Panc1 (cell line): Measurements from ENCODE around the gene MISP3. TPM values are rescaled to one million over a fixed set of nuclear protein-coding genes. Genes with fewer than 3 reads are reported as not detected.

Experiments used
- ATAC-seq: fragments of 200-7000 bp; cut with Tn5 transposase; 2 replicates; pipeline ENCODE4 v1.9.1; 2020; ENCODE audit warnings: mild to moderate bottlenecking, moderate library complexity
- BruUV-seq: library from RNA; stranded (reverse); fragments of 400-500 nt; replicated peaks from 2 replicates; lab custom pipeline; 2021; lab: Mats Ljungman, UMichigan
- CTCF ChIA-PET: fragments of 300-600 bp; sonication (Branson Sonifier 250); formaldehyde crosslinking; loops from one replicate; lab custom pipeline; 2022; ENCODE audit warnings: antibody characterized with exemption; lab: Charles Lee
- POLR2A ChIA-PET: fragments of 300-600 bp; sonication (Branson Sonifier 250); formaldehyde crosslinking; loops from one replicate; lab custom pipeline; 2022; ENCODE audit warnings: antibody characterized with exemption; lab: Charles Lee
- DNase-seq: peaks from one replicate; pipeline ENCODE4 v3.0.0-alpha.2; 2010; ENCODE audit warnings: low read depth, low spot score
- H3K27ac ChIP-seq: 2 replicates; pipeline ENCODE4 v1.5.1; 2011; ENCODE audit warnings: mild to moderate bottlenecking, low read length, inconsistent platforms
- H3K27me3 ChIP-seq: fragments of 200-500 bp; sonication (Bioruptor generic); 2 replicates; pipeline ENCODE4 v1.6.0; 2014; ENCODE audit warnings: low read length, inconsistent platforms; ENCODE audit not compliant: control insufficient read depth, insufficient read depth
- H3K36me3 ChIP-seq: fragments of 200-500 bp; sonication (Bioruptor generic); 2 replicates; pipeline ENCODE4 v1.5.1; 2014; ENCODE audit warnings: inconsistent platforms, mild to moderate bottlenecking, low read length, moderate library complexity; ENCODE audit not compliant: control insufficient read depth, insufficient read depth
- H3K4me1 ChIP-seq: 2 replicates; pipeline ENCODE4 v1.5.1; 2011; ENCODE audit warnings: inconsistent platforms, mild to moderate bottlenecking, low read length, moderate library complexity; ENCODE audit not compliant: control insufficient read depth, insufficient read depth
- H3K4me3 ChIP-seq, 2 experiments: 2 replicates each; pipeline ENCODE4 v1.5.1; 2011 to 2012; ENCODE audit warnings: low read depth in 2 of 2, low read length in 2 of 2, mild to moderate bottlenecking in 2 of 2, inconsistent platforms in 1 of 2, moderate library complexity in 1 of 2
- H3K9me3 ChIP-seq: fragments of 200-500 bp; sonication (Bioruptor generic); 2 replicates; pipeline ENCODE4 v1.5.1; 2014; ENCODE audit warnings: low read depth, mild to moderate bottlenecking, inconsistent platforms, low read length, moderate library complexity; ENCODE audit not compliant: control insufficient read depth, insufficient read depth
- CTCF ChIP-seq: fragments of 450-650 bp; IDR thresholded peaks from 2 replicates; pipeline ENCODE4 v1.5.1; 2017; ENCODE audit warnings: mild to moderate bottlenecking
- POLR2AphosphoS5 ChIP-seq: IDR thresholded peaks from 2 replicates; pipeline ENCODE4 v1.6.1; 2012; ENCODE audit warnings: mild to moderate bottlenecking, low read depth, low read length, moderate library complexity
- SIN3A ChIP-seq: IDR thresholded peaks from 2 replicates; pipeline ENCODE4 v1.6.1; 2012; ENCODE audit warnings: low read depth, mild to moderate bottlenecking, low read length, moderate library complexity, borderline replicate concordance; ENCODE audit not compliant: insufficient read depth
- TCF7L2 ChIP-seq: IDR thresholded peaks from 2 replicates; pipeline ENCODE4 v1.6.1; 2011; ENCODE audit warnings: mild to moderate bottlenecking, low read depth, low read length, inconsistent platforms
- in situ Hi-C: cut with HindIII; loops from 2 replicates; pipeline ENCODE4 v1.10.0; 2016; ENCODE audit warnings: low sequenced_read_pairs, low pct_unique_long_range_greater_than_20kb
- intact Hi-C: fragments of 100-400 bp; cut with micrococcal nuclease; formaldehyde crosslinking; loops from one replicate; pipeline ENCODE4 v1.10.0; 2022; ENCODE audit not compliant: unreplicated experiment
- total RNA-seq: library from RNA; stranded (reverse); gene quantifications from one replicate; pipeline ENCODE4 v1.2.1, GENCODE V29; 2021; ENCODE audit not compliant: unreplicated experiment
- TF ChIP-seq, protein P1 (sequence below), 2 experiments: IDR thresholded peaks; 2 replicates each; pipeline ENCODE4 v1.6.1; 2011 to 2012; ENCODE audit warnings: low read depth in 2 of 2, control low read depth in 1 of 2, low read length in 1 of 2, mild to moderate bottlenecking in 1 of 2, moderate library complexity in 1 of 2; ENCODE audit not compliant: insufficient read depth in 1 of 2

The MISP3 gene
- total RNA-seq, 1 experiment from 2014 or later, result 1.5 TPM

DNA sequence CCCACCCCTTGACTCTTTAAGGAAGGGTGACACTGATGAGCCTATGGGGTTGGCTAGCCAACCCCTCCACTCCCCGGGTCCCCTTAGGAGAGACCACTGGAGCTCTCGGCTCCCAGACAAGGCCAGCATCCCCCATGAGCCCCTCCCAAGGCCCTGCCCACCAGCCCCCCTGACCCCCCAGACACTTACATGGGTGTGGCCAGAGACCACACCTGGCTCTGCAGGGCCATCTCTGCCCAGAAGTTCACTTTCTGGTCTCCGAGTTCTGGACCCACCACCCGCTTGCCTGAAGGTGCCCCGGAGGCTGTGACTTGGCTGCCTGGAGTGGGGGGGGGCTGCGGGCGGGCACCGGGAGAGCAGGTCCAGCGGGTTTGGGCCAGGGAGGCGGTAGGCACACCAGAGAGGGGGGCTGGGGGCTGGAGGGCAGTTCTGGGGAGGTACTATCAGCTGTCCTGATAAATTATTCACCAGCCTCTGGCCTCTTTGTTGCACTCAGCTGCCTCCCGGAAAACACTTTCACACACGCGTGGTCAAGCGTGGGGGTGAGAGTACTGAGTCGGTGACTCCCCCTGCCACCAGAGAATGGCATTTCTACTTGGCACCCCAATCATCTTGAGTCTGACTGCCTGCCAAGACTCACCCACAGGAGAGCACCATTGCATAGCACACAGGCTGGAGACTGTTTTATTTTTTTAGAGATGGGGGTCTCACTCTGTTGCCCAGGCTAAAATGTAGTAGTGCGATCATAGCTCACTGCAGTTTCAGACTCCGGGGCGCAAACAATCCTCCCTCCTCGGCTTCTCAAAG is 10.6 kb upstream of the MISP3 start, which contains the start of gene PALM3:
Gene PALM3, minus strand, starts transcription at position 326 of the 807 bp plus-strand sequence. Its CDS starts 96 bp downstream, at position 230.
- ATAC-seq, result no peak
- in situ Hi-C loops, result no loop called here
- CTCF ChIA-PET, result interaction anchor here (0.6 kb wide), 1 partner anchor 15 kb away, joined by 4 read pairs; no protein-coding TSS in a partner anchor

GRCh38 chr19:14062558-14062855 is 10.1 kb upstream of the MISP3 start:
- Histone ChIP-seq H3K36me3 (no peaks in the 10 kb centered on the region), H3K4me3 (no peak overlapping the region), H3K27me3 (no peaks in the 10 kb centered on the region), H3K27ac (no peak overlapping the region), H3K4me1 (peaks cover 5% of the 10 kb centered on the region; the same call in 1 of the 2 replicates), H3K9me3 (no peaks in the 10 kb centered on the region)
- intact Hi-C loops, result no loop called here
- TF ChIP-seq TCF7L2 (no peak), SIN3A (no peak), POLR2AphosphoS5 (no peak), CTCF (no peak)
- TF ChIP-seq, protein P1, sequence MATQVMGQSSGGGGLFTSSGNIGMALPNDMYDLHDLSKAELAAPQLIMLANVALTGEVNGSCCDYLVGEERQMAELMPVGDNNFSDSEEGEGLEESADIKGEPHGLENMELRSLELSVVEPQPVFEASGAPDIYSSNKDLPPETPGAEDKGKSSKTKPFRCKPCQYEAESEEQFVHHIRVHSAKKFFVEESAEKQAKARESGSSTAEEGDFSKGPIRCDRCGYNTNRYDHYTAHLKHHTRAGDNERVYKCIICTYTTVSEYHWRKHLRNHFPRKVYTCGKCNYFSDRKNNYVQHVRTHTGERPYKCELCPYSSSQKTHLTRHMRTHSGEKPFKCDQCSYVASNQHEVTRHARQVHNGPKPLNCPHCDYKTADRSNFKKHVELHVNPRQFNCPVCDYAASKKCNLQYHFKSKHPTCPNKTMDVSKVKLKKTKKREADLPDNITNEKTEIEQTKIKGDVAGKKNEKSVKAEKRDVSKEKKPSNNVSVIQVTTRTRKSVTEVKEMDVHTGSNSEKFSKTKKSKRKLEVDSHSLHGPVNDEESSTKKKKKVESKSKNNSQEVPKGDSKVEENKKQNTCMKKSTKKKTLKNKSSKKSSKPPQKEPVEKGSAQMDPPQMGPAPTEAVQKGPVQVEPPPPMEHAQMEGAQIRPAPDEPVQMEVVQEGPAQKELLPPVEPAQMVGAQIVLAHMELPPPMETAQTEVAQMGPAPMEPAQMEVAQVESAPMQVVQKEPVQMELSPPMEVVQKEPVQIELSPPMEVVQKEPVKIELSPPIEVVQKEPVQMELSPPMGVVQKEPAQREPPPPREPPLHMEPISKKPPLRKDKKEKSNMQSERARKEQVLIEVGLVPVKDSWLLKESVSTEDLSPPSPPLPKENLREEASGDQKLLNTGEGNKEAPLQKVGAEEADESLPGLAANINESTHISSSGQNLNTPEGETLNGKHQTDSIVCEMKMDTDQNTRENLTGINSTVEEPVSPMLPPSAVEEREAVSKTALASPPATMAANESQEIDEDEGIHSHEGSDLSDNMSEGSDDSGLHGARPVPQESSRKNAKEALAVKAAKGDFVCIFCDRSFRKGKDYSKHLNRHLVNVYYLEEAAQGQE (IDR thresholded peaks at IDR 0.05; ENCODE audit: insufficient read depth in 1 of 2, low read depth in 2 of 2, low read length in 1 of 2), result no peak
- DNase-seq, result no peak
- ATAC-seq, result no peak
- in situ Hi-C loops, result no loop called here
- ChIA-PET POLR2A (no interaction called here), CTCF (no interaction called here)
- no TSS peak for BruUV-seq

More for the DNA sequence above, 10.6 kb upstream of the MISP3 start, which contains the start of gene PALM3:
- H3K9me3 ChIP-seq, result no peaks in the 10 kb centered on the region
- DNase-seq, result no peak
- no peak within 1 kb of the TSS for H3K4me3 ChIP-seq
- peaks cover 5% of the 10 kb centered on the region; the same call in 1 of the 2 replicates for H3K4me1 ChIP-seq
- TF ChIP-seq TCF7L2, result no peak
- TF ChIP-seq, protein P1 (IDR thresholded peaks at IDR 0.05; ENCODE audit: insufficient read depth in 1 of 2, low read depth in 2 of 2, low read length in 1 of 2), result no peak
- TF ChIP-seq CTCF, result no peak
- no peak for TF ChIP-seq SIN3A
- TF ChIP-seq POLR2AphosphoS5, result no peak
- no peaks in the 10 kb centered on the region for H3K36me3 ChIP-seq
- BruUV-seq, result no TSS peak
- POLR2A ChIA-PET, result no interaction called here
- no peaks in the 10 kb centered on the region for H3K27me3 ChIP-seq
- H3K27ac ChIP-seq, result no peak within 1 kb of the TSS
- intact Hi-C loops, result no loop called here
